A673 (cell line): ENCODE results near the gene ATP10A.

Experiments used
- EZH2 ChIP-seq: fragments of 200-600 bp; sonication (generic); IDR thresholded peaks from 2 replicates; pipeline ENCODE4 v1.6.1; 2017; ENCODE audit warnings: borderline replicate concordance, low read depth, mild to moderate bottlenecking, mixed read lengths, antibody characterized with exemption, low read length; ENCODE audit not compliant: poor library complexity, severe bottlenecking
- TF ChIP-seq, protein P1 (sequence below): fragments of 300-800, 200-600 bp; sonication (generic); conservative IDR thresholded peaks from 2 replicates; pipeline ENCODE4 v1.5.1; 2017; ENCODE audit warnings: low read depth, mild to moderate bottlenecking, antibody characterized with exemption, low read length, moderate library complexity, mixed read lengths

DNA sequence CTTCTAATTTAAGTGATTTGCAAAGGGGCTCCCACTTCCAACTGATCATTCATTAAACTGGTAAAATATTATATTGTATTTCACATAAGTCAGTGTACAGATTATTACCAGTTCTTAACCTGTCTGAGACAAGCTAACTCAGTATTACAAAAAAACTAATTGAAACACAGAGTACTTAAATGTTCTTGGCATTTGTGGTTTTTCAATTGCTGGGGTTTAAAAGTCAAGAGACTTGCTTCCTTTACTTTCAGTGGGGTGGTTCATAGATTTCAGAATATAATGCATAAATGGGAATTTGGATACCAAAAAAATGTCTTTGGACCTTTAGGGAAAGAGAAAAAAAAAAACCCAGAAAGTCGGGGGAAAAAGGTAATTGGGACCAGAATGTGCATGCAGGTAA, 85.0 kb downstream of the ATP10A start:
- TF ChIP-seq, protein P1, sequence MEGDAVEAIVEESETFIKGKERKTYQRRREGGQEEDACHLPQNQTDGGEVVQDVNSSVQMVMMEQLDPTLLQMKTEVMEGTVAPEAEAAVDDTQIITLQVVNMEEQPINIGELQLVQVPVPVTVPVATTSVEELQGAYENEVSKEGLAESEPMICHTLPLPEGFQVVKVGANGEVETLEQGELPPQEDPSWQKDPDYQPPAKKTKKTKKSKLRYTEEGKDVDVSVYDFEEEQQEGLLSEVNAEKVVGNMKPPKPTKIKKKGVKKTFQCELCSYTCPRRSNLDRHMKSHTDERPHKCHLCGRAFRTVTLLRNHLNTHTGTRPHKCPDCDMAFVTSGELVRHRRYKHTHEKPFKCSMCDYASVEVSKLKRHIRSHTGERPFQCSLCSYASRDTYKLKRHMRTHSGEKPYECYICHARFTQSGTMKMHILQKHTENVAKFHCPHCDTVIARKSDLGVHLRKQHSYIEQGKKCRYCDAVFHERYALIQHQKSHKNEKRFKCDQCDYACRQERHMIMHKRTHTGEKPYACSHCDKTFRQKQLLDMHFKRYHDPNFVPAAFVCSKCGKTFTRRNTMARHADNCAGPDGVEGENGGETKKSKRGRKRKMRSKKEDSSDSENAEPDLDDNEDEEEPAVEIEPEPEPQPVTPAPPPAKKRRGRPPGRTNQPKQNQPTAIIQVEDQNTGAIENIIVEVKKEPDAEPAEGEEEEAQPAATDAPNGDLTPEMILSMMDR = no peak
- no peak for TF ChIP-seq EZH2
